OCI-LY3 (cell line): ENCODE results near the gene DOK7.

ENCODE experiments used
- H2AFZ ChIP-seq: fragments of 200-600, 300-600 bp; shearing (Covaris generic); 2 replicates; pipeline ENCODE4 v1.6.0; 2014; ENCODE audit warnings: antibody characterized with exemption, low read depth, low read length
- H3K27ac ChIP-seq: fragments of 200-600, 300-600 bp; sonication (generic); 2 replicates; pipeline ENCODE4 v1.5.1; 2014; ENCODE audit warnings: mild to moderate bottlenecking, low read length, moderate library complexity, mixed read lengths
- H3K27me3 ChIP-seq: fragments of 200-600, 300-600 bp; sonication (generic); 2 replicates; pipeline ENCODE4 v1.6.1; 2014; ENCODE audit warnings: low read depth, low read length, mixed read lengths
- H3K36me3 ChIP-seq: fragments of 200-600, 300-600 bp; sonication (generic); replicated peaks from 2 replicates; pipeline ENCODE3; 2014; ENCODE audit warnings: low read depth, low read length, mixed read lengths
- H3K4me1 ChIP-seq: fragments of 300-600, 200-600 bp; sonication (generic); 2 replicates; pipeline ENCODE4 v1.6.1; 2014; ENCODE audit warnings: low read length, mixed read lengths
- H3K4me2 ChIP-seq: fragments of 200-600, 300-600 bp; sonication (generic); 2 replicates; pipeline ENCODE4 v1.6.1; 2014; ENCODE audit warnings: low read length, mixed read lengths
- H3K4me3 ChIP-seq: fragments of 300-600, 200-600 bp; sonication (generic); 2 replicates; pipeline ENCODE4 v1.5.1; 2014; ENCODE audit warnings: antibody characterized with exemption, mild to moderate bottlenecking, low read length, moderate library complexity
- H3K79me2 ChIP-seq: fragments of 300-600, 200-600 bp; shearing (Covaris generic); 2 replicates; pipeline ENCODE4 v1.6.1; 2014; ENCODE audit warnings: mild to moderate bottlenecking, low read length, mixed read lengths
- H3K9ac ChIP-seq: fragments of 300-600, 200-600 bp; shearing (Covaris generic); 2 replicates; pipeline ENCODE4 v1.6.0; 2014; ENCODE audit warnings: mild to moderate bottlenecking, low read length, moderate library complexity
- H3K9me3 ChIP-seq: fragments of 200-600, 300-600 bp; shearing (Covaris generic); 2 replicates; pipeline ENCODE4 v1.6.1; 2014; ENCODE audit warnings: low read length, mixed read lengths; ENCODE audit not compliant: insufficient read depth
- H4K20me1 ChIP-seq: fragments of 200-600, 300-600 bp; sonication (generic); 2 replicates; pipeline ENCODE4 v1.6.1; 2016; ENCODE audit warnings: low read length, mixed read lengths; ENCODE audit not compliant: insufficient read depth
- CTCF ChIP-seq: fragments of 200-600, 300-600 bp; sonication (generic); IDR thresholded peaks from 2 replicates; pipeline ENCODE4 v1.5.1; 2014; ENCODE audit warnings: antibody characterized with exemption, low read length, low read depth
- EZH2phosphoT487 ChIP-seq: fragments of 200-600 bp; shearing (Covaris generic); IDR thresholded peaks from 2 replicates; pipeline ENCODE4 v1.6.1; 2018; ENCODE audit warnings: antibody characterized with exemption, mixed run types, low read depth

DOK7 gene

GRCh38 chr4:3498407-3498806 is 35.3 kb downstream of the DOK7 start:
- Histone ChIP-seq H3K36me3 (no peaks in the 10 kb centered on the region), H3K4me1 (no peaks in the 10 kb centered on the region), H3K9ac (no peak overlapping the region), H3K9me3 (no peaks in the 10 kb centered on the region), H3K27me3 (no peaks in the 10 kb centered on the region), H3K4me2 (no peak overlapping the region), H3K27ac (no peak overlapping the region), H3K4me3 (no peak overlapping the region), H2AFZ (no peak overlapping the region), H4K20me1 (0 out of 2 replicates have a peak, but pooled peaks cover 16% of the 10 kb centered on the region), H3K79me2 (no peaks in the 10 kb centered on the region)
- TF ChIP-seq CTCF (no peak), EZH2phosphoT487 (no peak)

- Histone ChIP-seq H3K27me3 (no peaks in the 10 kb centered on the region), H3K4me1 (no peaks in the 10 kb centered on the region), H3K36me3 (no peaks in the 10 kb centered on the region), H3K4me3 (no peak overlapping the region), H3K27ac (no peak overlapping the region), H4K20me1 (0 out of 2 replicates have a peak, but pooled peaks cover 16% of the 10 kb centered on the region), H3K9me3 (no peaks in the 10 kb centered on the region), H2AFZ (no peak overlapping the region), H3K4me2 (no peak overlapping the region), H3K9ac (no peak overlapping the region), H3K79me2 (no peaks in the 10 kb centered on the region; the same call in 1 of the 2 replicates)
- TF ChIP-seq EZH2phosphoT487 = no peak
- TF ChIP-seq CTCF = no peak
Observed at GRCh38 chr4:3498901-3499510, 35.9 kb downstream of the DOK7 start.

- H3K9me3 ChIP-seq = no peaks in the 10 kb centered on the region
- H3K4me3 ChIP-seq = no peak overlapping the region
- no peak overlapping the region for H2AFZ ChIP-seq
- no peaks in the 10 kb centered on the region for H3K27me3 ChIP-seq
- no peaks in the 10 kb centered on the region; the same call in 1 of the 2 replicates for H3K79me2 ChIP-seq
- no peaks in the 10 kb centered on the region for H3K4me1 ChIP-seq
- no peak overlapping the region for H3K9ac ChIP-seq
- no peak overlapping the region for H3K4me2 ChIP-seq
- no peak overlapping the region for H3K27ac ChIP-seq
- H4K20me1 ChIP-seq = 0 out of 2 replicates have a peak, but pooled peaks cover 16% of the 10 kb centered on the region
- TF ChIP-seq CTCF (no peak), EZH2phosphoT487 (no peak)
- H3K36me3 ChIP-seq = no peaks in the 10 kb centered on the region
Observed at GRCh38 chr4:3499710-3500109, 36.6 kb downstream of the DOK7 start.

GRCh38 chr4:3500111-3500510 is 37.0 kb downstream of the DOK7 start:
- TF ChIP-seq EZH2phosphoT487 (no peak), CTCF (no peak)
- Histone ChIP-seq H3K4me3 (no peak overlapping the region), H3K36me3 (no peaks in the 10 kb centered on the region), H3K27me3 (no peaks in the 10 kb centered on the region), H3K4me2 (no peak overlapping the region), H3K9ac (no peak overlapping the region), H4K20me1 (0 out of 2 replicates have a peak, but pooled peaks cover 16% of the 10 kb centered on the region), H3K79me2 (no peaks in the 10 kb centered on the region; the same call in 1 of the 2 replicates), H3K9me3 (no peaks in the 10 kb centered on the region), H3K4me1 (no peaks in the 10 kb centered on the region), H3K27ac (no peak overlapping the region), H2AFZ (no peak overlapping the region)
